Ureter (tissue), 1 donor: ENCODE measurements around the gene MORC2. TPM values are rescaled to one million over a fixed set of nuclear protein-coding genes. Genes with fewer than 3 reads are reported as not detected.

ENCODE experiments used
- DNase-seq: peaks from one replicate; pipeline ENCODE4 v3.0.0-alpha.2; 2020; ENCODE audit warnings: low spot score
- total RNA-seq: library from RNA; stranded (reverse); gene quantifications from one replicate; pipeline ENCODE4 v1.2.4, GENCODE V29; 2023
- donor health status: DM: yes; HTN: yes; CAD: no.

The MORC2 gene
- total RNA-seq, 1 donor from 2014 or later = 31.2 TPM

DNA sequence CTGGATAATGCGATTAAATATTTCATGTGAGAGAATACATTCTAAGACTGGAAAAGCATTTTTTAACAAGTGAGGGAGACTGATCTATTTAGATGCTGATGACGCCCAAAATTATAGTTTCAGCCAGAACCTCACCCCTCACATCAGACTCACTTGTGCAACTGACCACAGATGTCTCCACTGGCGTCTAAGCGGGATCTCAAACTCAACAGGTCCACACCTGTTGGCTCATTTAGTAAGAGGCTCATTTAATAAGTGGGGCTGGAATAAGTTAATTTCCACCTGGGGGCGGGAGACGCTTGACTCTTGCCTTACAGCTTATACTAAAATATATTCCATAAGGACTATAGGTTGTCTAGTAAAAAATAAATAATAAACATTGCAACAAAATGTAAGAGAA, 47.5 kb downstream of the MORC2 start:
- no peak for DNase-seq

DNA sequence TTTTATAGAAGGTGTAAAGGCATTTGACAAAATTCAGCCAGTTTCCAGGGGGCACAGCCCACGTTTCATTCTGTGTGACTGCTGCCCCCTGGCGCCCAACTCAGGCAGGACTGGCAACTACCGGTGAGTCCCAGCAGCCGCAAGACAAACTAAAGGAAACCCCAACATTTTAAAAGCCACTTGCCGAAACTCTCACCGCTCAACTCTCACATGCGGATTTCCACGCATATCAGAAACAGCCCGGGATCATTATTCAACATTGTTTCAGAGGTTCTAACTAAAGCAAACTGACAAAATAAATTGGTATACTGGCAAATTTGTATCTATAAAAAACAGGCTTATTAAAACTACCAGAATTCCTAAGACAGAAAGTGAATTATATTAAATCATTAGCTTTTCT, 48.2 kb downstream of the MORC2 start:
- DNase-seq = peak; percentile 84

DNA sequence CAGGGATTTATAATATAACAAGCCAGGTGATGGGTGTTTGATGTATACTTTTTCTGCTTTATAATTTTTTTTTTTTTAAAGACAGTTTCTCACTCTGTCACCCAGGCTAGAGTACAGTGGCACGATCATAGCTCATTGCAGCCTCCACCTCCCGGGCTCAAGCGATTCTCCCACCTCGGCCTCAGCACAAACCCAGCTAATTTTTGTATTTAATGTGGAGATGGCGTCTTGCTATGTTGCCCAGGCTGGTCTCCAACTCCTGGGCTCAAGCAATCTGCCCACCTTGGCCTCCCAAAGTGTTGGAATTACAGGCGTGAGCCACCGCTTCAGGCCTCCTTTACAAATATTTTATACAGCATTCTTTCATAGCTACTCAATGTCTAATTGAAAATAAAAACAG, 48.6 kb downstream of the MORC2 start:
- DNase-seq = no peak

DNA sequence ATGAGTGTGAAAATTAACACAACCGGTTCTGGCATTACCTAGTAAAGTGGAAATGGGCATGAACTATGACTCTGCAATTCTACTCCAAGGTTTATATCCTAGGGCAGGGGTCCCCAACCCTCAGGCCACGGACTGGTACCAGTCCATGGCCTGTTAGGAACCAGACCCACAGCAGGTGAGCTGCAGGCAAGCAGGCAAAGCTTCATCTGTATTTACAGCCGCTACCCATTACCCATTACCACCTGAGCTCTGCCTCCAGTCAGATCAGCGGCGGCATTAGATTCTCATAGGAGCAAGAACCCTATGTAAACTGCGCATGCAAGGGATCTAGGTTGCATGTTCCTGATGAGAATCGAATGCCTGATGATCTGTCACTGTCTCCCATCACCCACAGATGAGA, 49.8 kb downstream of the MORC2 start:
- no peak for DNase-seq

DNA sequence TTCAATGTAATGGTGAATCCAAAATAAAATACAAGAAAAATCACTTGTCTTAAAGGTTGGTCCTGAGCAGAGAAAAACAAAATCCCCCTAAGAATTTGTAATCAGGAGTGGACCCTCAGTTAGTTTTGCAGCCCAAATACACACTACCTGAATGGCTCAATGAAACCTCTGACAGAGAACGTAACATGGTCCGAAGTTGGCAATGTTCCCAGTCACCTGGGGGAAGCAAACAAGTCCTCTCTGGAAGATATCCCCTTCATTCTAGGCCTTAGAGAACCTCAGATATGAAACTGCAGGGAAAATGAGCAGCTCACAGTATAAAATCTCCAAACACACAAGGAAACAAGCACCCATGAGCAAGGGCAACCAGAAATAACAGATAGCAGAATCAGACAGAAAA, 58.2 kb downstream of the MORC2 start:
- DNase-seq = no peak

DNA sequence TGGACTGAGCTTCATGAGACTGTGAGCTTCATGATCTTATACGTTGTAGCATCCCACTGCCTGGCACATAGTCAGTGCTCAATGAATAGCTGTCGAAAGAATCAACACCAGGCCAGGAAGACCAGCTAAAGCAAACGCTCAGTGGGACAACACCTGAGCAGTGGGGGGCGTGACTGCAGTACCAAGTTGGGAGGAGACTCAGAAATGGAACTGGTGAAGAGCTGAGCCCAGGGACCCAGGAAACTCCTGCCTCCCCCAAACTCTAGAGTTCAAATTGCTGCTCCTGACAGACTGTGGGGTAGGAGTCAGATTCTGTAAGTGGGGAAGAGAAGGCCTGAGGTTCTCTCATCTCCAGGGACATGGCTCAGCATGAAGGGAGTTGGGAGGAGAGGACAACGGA, 59.3 kb downstream of the MORC2 start:
- DNase-seq = no peak

DNA sequence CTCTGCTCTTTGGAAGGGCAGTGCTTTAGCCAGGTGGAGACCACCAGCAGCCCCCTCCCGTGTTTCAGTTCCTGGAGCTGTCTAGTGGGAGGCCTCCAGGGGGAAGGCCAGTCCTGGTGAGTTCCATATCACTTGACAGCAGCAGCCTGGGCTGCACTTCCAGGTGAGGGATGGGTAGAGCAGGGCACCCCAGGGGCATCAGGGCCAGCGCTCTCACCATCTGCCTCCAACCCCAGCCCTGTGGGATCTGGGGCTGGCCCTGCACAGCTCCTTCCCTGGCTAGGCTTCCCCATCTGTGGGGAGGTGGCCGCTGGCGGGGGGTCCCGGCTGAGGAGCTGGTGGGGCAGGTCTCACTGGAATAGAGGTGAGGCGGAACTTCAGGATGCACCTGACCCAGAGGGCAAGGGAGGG, 60.5 kb downstream of the MORC2 start:
- DNase-seq = no peak

DNA sequence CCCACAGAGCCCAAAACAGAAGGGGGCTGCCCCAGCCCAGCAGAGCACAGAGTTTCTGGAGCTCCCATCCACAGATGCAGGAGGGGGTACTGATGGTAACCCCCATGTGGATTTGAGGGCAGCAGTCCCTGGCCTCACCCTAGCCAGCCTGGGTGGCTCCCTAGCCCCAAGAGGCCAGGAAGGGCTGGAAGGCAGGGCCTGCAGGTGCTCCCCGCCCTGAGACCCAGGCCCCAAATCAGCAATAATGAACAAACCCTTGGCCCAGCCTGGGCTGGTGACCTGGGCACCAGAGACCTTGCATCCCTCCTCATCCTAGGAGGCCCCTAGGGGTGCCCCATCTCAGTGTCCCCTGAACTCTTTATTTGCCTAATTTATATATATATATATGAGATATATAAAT, 61.6 kb downstream of the MORC2 start:
- DNase-seq = no peak

DNA sequence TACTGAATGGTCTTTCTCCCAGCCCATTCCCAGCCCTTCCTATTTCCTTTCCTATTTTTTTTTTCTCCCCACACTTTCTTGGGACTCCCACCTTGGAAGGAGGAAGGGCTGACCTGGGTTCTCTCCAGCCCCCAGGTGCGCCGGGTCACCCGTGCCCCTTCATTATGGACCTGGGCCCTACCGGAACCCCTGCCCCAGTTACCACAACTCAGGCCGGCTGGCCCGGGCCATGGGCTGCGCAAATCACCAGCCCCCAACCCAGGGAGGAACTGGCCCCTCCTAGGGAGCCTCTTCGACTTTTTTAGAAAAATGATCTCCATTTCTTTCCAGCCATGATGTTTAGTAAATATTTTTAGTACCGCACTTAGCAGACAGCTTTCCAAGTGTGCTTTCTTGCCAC, 62.2 kb downstream of the MORC2 start:
- no peak for DNase-seq

DNA sequence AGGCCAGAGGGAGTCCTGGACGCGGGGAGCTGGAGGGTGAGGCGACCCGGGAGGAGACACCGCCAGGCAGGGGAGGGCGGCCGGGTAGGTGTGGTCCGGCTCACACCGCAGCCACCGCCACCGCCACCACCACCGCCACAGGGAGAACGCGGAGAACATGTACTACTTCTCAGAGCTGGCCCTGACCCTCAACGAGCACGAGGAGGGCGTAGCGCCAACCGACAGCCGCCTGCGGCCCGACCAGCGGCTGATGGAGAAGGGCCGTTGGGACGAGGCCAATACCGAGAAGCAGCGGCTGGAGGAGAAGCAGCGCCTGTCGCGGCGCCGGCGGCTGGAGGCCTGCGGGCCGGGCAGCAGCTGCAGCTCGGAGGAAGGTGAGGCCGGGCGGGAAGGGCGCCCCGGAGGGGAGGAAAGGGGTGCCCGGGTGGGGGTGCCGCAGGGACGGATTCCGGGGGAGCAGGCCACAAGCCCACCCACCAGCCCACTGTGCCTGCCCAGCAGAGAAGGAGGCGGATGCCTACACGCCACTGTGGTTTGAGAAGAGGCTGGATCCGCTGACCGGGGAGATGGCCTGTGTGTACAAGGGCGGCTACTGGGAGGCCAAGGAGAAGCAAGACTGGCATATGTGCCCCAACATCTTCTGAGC, 62.8 kb downstream of the MORC2 start:
- no peak for DNase-seq

DNA sequence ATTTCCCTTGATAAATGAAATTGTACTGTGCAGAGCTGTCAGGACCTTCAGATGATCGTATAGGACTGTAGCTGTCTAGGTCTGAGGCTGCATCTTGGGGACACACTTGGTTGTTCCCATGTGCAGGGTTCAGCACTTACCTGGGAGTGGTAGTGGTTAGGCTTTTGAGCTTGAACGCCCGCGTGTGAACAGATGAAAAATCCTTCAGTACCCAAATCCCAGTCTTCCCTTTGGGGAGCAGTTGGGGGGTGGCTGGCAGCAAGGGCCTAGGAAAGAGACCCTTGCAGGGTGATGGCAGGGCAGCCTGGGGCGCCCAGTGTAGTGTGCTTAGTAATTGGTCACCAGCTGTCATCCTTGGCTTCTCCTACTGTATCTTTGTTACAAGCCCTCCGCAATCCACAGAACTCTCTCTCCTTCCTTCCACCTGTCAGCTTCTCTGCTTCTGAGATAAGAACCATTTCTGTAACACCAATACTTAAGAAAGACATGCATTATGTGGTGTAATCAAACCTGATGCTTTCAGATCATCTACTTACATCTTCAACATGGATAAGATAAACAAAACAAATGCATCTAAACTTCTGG, 64.6 kb downstream of the MORC2 start:
- no peak for DNase-seq

DNA sequence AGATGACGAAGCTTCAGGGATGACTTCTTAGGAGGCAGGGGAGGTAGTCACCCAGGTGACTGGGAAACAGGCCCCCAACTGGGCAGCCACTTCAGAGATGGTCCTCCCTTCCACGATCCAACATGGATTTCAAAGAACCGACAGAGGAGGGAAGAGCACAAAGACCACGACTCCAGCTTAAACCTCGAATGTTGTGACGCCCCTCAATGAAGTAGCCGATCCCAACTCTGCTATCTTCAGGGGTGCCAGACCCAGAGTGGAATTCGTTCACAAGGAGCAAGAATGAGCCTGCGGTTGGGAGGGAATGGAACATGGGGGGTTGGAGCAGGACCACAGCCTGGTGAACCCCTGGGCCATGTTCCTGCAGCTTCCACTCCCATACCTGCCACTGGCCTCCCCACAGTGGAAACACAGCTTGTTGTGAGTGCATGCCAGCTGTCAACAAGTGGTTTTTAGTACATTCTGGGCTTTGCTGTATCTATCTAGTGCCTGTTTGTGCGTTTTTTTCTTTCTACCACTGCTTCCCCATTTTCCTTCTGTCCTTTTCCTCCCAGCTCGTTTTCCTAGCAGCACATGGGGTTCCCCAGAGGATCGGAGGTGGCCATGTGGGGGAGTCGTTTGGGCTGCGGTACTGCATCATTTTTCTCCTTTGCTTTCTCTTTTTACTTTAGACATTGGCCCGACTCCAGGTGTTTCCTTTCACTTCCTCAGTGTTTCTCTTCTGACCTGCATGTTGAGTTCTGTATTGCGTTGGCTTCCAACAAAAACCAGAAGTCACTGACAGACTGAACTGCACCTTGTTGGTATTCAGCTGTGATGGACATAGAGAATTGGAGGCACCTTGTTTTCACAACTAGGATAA, 65.8 kb downstream of the MORC2 start:
- no peak for DNase-seq

DNA sequence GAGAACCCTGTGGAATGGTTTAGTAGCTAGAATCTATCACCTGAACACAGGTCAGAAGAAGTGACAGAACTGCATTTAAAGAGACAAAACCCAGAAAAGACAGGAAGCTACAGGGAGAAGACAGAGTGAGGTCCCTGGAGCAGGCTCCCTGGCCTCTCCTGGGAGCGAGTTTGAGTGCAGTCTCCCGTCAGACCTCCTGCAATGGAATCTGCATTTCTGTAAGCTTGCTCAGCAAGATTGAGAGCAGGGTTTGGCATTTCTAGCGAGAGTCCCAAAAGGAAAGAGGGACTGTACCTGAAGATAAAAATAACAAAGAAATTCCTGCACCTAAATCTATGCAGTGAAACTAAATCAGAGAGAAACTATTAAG, 74.2 kb downstream of the MORC2 start:
- DNase-seq = no peak

DNA sequence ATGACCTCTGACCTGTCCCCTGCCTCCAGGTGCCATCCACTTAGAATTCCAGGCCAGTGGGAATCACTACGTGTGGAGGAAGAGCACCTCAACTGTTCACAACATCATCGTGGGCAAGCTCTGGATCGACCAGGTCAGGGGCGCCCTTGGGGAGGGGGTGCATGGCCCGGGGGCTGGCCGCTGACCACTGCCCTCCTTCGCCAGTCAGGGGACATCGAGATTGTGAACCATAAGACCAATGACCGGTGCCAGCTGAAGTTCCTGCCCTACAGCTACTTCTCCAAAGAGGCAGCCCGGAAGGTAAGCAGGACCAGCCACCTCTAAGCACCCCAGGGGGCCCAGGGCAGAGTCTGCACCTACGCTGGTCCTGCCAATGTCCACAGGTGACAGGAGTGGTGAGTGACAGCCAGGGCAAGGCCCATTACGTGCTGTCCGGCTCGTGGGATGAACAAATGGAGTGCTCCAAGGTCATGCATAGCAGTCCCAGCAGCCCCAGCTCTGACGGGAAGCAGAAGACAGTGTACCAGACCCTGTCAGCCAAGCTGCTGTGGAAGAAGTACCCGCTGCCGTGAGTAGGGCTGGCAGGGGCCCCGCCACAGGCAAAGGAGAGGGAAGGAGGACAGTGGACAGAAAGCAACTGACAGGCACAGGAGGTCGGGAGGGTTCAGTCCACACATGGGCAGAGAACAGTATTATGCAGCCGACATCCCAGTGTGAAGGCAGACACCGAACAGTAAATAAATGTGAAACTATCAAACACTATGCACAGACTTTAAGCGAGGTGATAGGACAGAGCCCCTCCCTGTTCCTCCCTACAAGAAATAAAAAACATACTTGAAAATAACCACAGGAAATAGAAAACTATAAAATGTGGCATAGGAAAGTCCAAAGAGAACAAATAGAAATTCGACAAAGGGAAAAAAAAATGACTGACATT, 74.9 kb downstream of the MORC2 start:
- no peak for DNase-seq

DNA sequence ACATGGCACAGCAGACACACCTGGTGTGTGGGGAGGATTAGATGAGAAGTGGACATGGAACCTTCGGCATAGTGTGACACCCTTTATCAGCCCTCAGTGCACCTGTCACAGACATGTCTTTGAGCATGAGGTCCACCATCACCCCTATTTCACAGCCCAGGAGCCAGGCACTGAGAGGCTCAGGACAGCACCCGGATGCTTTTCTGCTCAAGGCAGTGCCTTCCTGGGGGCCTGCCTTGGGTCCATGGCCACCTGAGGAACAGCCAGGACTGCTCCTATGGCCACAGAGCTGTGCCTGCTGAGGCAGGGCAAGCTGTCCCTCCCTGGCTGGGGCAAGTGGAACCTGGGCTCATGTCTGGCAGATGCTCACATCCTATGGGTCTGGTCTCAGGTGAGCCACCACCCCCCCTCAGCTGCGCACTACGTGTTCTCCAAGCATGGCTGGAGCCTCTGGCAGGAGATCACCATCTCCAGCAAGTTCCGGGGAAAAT, 75.8 kb downstream of the MORC2 start:
- DNase-seq = no peak

DNA sequence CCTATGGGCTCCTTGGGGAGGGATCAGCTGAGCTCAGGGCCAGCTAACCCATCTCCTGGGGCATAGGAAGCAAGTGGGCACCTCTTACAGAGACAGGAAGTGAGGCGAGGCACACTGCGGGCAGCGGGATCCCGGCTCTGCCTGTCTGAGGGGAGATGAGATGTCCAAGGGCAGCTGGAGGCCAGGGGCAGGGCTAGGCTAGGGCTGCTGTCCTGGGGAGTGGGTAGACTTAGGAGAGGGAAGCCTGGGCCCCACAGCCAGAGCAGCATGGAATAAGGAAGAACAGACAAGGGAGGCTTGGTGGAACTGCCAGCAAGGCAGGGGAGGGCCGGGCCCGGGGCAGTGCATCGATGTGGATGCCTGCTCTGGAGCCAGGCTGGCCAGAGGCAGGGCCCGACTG, 76.3 kb downstream of the MORC2 start:
- DNase-seq = no peak

DNA sequence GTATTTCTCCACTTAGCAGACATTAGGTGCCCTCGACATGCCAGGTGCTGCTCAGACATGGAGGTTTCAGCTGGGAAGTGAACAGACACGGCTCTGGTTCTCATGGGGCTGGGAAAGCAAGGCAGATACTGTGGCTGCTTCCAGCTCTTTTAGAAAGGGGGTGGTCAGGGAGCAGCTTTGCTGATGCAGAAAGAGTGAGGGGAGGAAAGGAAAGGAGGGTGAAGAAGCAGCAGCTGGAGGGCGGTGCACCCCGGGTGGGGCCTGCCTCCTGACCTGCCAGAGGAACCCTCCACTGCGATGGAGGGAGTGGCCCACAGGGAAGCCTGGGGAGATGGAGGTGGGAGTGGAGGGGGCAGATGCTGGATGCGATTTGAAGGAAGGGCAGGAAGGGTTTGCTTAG, 76.8 kb downstream of the MORC2 start:
- no peak for DNase-seq

DNA sequence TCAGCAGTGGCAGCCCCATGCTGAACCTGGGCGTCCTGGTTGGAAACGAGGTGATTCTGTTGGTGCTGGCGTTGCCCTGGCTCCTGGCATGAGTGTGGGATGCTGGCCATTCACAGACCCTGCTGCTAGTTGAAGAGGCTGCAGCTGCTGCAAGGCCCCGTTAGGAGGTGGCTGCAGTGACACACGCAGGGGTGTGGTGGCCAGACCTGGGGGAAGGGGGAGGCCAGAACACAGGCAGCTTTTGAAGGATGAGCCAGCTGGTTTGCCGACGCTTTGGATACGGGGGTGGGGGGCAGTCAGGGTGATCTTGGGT, 77.2 kb downstream of the MORC2 start:
- no peak for DNase-seq

DNA sequence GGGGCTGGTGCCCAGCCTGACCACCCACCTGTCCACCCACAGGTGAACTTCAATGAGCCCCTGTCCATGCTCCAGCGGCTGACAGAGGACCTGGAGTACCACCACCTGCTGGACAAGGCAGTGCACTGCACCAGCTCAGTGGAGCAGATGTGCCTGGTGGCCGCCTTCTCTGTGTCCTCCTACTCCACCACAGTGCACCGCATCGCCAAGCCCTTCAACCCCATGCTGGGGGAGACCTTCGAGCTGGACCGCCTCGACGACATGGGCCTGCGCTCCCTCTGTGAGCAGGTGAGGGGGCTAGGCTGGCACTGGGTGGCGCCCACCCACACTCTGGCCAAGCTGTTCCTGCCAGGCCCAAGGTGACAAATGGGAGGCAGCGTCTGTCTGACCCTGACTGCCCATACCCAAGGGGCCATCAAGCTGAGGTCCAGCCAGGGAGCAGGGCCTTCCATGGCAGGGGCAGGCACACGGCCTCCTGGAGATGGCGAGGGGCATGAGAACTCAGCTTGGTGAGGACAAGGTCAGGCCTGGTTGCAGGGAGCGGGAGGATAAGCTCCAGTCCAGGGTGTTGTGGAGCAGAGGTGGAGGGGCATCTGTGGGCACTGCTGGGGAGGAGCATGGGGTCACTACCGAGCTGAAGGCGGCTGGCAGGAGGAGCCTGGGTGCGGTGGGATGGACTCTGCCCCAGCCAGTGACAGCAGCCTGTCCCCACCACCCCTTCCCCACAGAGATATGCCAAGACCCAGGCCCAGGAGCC, 77.7 kb downstream of the MORC2 start:
- peak; percentile 48 for DNase-seq

DNA sequence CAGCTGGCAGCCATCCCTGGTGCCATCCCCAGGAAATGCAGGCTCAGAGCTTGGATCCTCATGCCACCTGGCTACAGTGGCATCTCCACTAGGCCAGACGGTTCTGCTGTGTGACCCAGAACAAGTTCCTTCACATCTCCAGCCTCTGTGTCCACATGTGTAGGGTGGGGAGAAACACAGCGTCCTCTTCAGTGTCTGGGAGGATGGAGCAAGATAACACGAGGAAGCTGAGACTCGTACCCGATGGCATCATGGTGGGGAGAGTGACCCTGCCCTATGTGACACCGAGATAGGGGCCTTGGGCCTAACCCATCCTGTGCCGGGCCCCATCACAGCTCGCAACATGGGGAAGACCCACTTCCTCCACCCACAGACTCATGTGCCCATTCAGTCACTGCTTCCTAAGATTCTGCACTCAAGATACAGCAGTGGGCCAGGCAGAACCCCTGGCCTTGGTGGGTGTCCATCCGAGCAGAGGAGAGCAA, 78.5 kb downstream of the MORC2 start:
- DNase-seq = peak; percentile 36
